ENCODE measurements around the gene HHLA2. TPM values are rescaled to one million over a fixed set of nuclear protein-coding genes. Genes with fewer than 3 reads are reported as not detected.

The HHLA2 gene
- polyA plus RNA-seq, 5 donors: 0.31 to 3.1 (median 2.2) TPM

Other genes with a start within 250 kb of the HHLA2 start
- 100 to 1,000 TPM; 107 to 238 (median 189) TPM for gene CD47, start 205.5 kb upstream of the HHLA2 start, polyA plus RNA-seq (ENCODE audit: insufficient read depth in 1 of 5, insufficient read length in 5 of 5, low replicate concordance in 1 of 5)
- gene IFT57, start 74.1 kb upstream of the HHLA2 start, polyA plus RNA-seq (ENCODE audit: insufficient read depth in 1 of 5, insufficient read length in 5 of 5, low replicate concordance in 1 of 5): 10 to 100 TPM; 71.2 to 86.0 (median 79.0) TPM
- gene MYH15, start 214.0 kb downstream of the HHLA2 start, polyA plus RNA-seq (ENCODE audit: insufficient read depth in 1 of 5, insufficient read length in 5 of 5, low replicate concordance in 1 of 5): under 1 TPM; 0.29 to 0.51 (median 0.31) TPM

Data from right lung (tissue), 5 donors.